GM12878 (cell line): ENCODE measurements around the gene RNF103. TPM values are rescaled to one million over a fixed set of nuclear protein-coding genes. Genes with fewer than 3 reads are reported as not detected.

Source experiments
- ATAC-seq: fragments of 200-7000 bp; cut with Tn5 transposase; 3 replicates; pipeline ENCODE4 v1.9.1; 2020; ENCODE audit warnings: mild to moderate bottlenecking, moderate library complexity
- BruUV-seq: library from RNA; stranded (reverse); fragments of 400-500 nt; replicated peaks from 2 replicates; lab custom pipeline; 2021; lab: Mats Ljungman, UMichigan
- CTCF ChIA-PET: fragments of 300-600 bp; sonication (Branson Sonifier 250); formaldehyde crosslinking; extraction: SDS; loops from one replicate; lab custom pipeline; 2021; ENCODE audit warnings: inconsistent platforms; lab: Yijun Ruan, JAX
- POLR2A ChIA-PET: fragments of 350-600 bp; formaldehyde crosslinking; extraction: SDS; loops from one replicate; lab custom pipeline; 2021; ENCODE audit warnings: inconsistent platforms; lab: Charles Lee
- RAD21 ChIA-PET: fragments of 300-600 bp; sonication (Branson Sonifier 250); formaldehyde crosslinking; loops from one replicate; lab custom pipeline; 2023; ENCODE audit warnings: antibody characterized with exemption; ENCODE audit not compliant: unreplicated experiment; lab: Charles Lee
- SMC1A ChIA-PET: fragments of 300-600 bp; sonication (Branson Sonifier 250); formaldehyde crosslinking; loops from one replicate; lab custom pipeline; 2023; ENCODE audit not compliant: unreplicated experiment, uncharacterized antibody; lab: Charles Lee
- DNase-seq: peaks from one replicate; pipeline ENCODE4 v3.0.0-alpha.2; 2011; ENCODE audit warnings: low read depth, low spot score
- FAIRE-seq: peaks from 3 replicates; lab custom pipeline; 2011; peaks lifted over from hg19 to GRCh38; lab: Jason Lieb, UNC
- H2AFZ ChIP-seq: 2 replicates; pipeline ENCODE4 v1.6.0; 2011; ENCODE audit warnings: low read depth, low read length, control low read depth; ENCODE audit not compliant: control insufficient read depth
- H3K27ac ChIP-seq: 2 replicates; pipeline ENCODE4 v1.5.1; 2011; ENCODE audit warnings: control low read depth; ENCODE audit not compliant: control insufficient read depth, insufficient read depth
- H3K27me3 ChIP-seq, 2 experiments: replicated peaks in 1 of 2; 2 replicates each; pipeline versions ENCODE4 v1.6.0 to v1.6.1; 2011; ENCODE audit warnings: low read length in 1 of 2; ENCODE audit not compliant: control insufficient read depth in 2 of 2, insufficient read depth in 2 of 2
- H3K36me3 ChIP-seq, 2 experiments: 2 replicates each; pipeline ENCODE4 v1.5.1; 2011; ENCODE audit warnings: low read length in 1 of 2; ENCODE audit not compliant: control insufficient read depth in 2 of 2, insufficient read depth in 2 of 2
- H3K4me1 ChIP-seq: 2 replicates; pipeline ENCODE4 v1.6.1; 2011; ENCODE audit warnings: mild to moderate bottlenecking, low read length, moderate library complexity, mixed read lengths; ENCODE audit not compliant: control insufficient read depth, insufficient read depth
- H3K4me2 ChIP-seq: 2 replicates; pipeline ENCODE4 v1.6.0; 2011; ENCODE audit warnings: control low read depth; ENCODE audit not compliant: control insufficient read depth, insufficient read depth
- H3K4me3 ChIP-seq: fragments of 200-600 bp; sonication (generic); 2 replicates; pipeline ENCODE4 v1.5.1; 2016
- H3K79me2 ChIP-seq: 2 replicates; pipeline ENCODE4 v1.6.0; 2011; ENCODE audit warnings: low read length; ENCODE audit not compliant: control insufficient read depth, insufficient read depth
- H3K9ac ChIP-seq: 2 replicates; pipeline ENCODE4 v1.8.0; 2011; ENCODE audit warnings: low read length, control low read depth, mixed read lengths; ENCODE audit not compliant: control insufficient read depth, insufficient read depth
- H3K9me3 ChIP-seq: replicated peaks from 3 replicates; pipeline ENCODE4 v1.5.1; 2011; ENCODE audit warnings: mild to moderate bottlenecking, low read length; ENCODE audit not compliant: control insufficient read depth, insufficient read depth
- H4K20me1 ChIP-seq: 2 replicates; pipeline ENCODE4 v1.6.0; 2011; ENCODE audit not compliant: control insufficient read depth, insufficient read depth
- KLF5 ChIP-seq: fragments of 450-650 bp; IDR thresholded peaks from 2 replicates; pipeline ENCODE4 v1.6.1; 2014; ENCODE audit warnings: mild to moderate bottlenecking; ENCODE audit not compliant: partially characterized antibody
- RUNX3 ChIP-seq: IDR thresholded peaks from 2 replicates; pipeline ENCODE4 v1.6.1; 2012; ENCODE audit warnings: low read length, inconsistent platforms
- TAF1 ChIP-seq: IDR thresholded peaks from 2 replicates; pipeline ENCODE4 v1.6.1; 2011; ENCODE audit warnings: mild to moderate bottlenecking, low read depth, low read length, borderline replicate concordance
- TCF3 ChIP-seq: IDR thresholded peaks from 2 replicates; pipeline ENCODE4 v1.6.1; 2012; ENCODE audit warnings: low read depth, mild to moderate bottlenecking, low read length, borderline replicate concordance; ENCODE audit not compliant: insufficient read depth
- WGBS: methylation state at CpG from one replicate; pipeline ENCODE4 v1.1.6; 2016; ENCODE audit warnings: low lambda C conversion rate; ENCODE audit not compliant: insufficient replicate concordance, insufficient coverage; ENCODE audit errors: missing lambda C conversion rate; 5-methylcytosine and 5-hydroxymethylcytosine counted together
- in situ Hi-C: fragments of 300-500 bp; cut with MboI; formaldehyde crosslinking; loops from 9 replicates; pipeline ENCODE4 v1.14.3; 2018; ENCODE audit warnings: mixed read lengths
- intact Hi-C: fragments of 100-400 bp; cut with micrococcal nuclease; formaldehyde crosslinking; loops from one replicate; pipeline ENCODE4 v1.14.2; 2022; ENCODE audit not compliant: unreplicated experiment
- polyA plus RNA-seq, 11 experiments: library from polyadenylated mRNA; depleted of rRNA in 4 of 11; unstranded in 6 of 11; stranded (reverse) in 5 of 11; fragments of >200 nt; fragmentation: Nextera tagmentation in 4 of 11; fragmentation: Illumina TruSeq in 1 of 11; extraction: Ambion mirVana in 4 of 11; extraction: Trizol in 1 of 11; gene quantifications; 1 replicate in 1 of 11; 2 replicates in 10 of 11; pipeline versions ENCODE4 v1.2.1 to v1.2.3, GENCODE V29; 2011 to 2016; ENCODE audit warnings: inconsistent platforms in 2 of 11, missing spikeins in 2 of 11, low read depth in 1 of 11
- total RNA-seq, 4 experiments: library from RNA; depleted of rRNA in 3 of 4; stranded (reverse); fragments of >200 nt in 3 of 4; fragmentation: Illumina TruSeq in 1 of 4; extraction: Trizol in 1 of 4; gene quantifications; 2 replicates each; pipeline versions ENCODE4 v1.2.1 to v1.2.3, GENCODE V29; 2013 to 2021
- TF ChIP-seq, protein P1 (sequence below): fragments of 450-650 bp; IDR thresholded peaks from 2 replicates; pipeline ENCODE4 v1.6.1; 2017; ENCODE audit warnings: low read depth, mild to moderate bottlenecking, moderate library complexity
- TF ChIP-seq, protein P2 (sequence below): IDR thresholded peaks from 2 replicates; pipeline ENCODE4 v1.6.1; 2011; ENCODE audit warnings: borderline replicate concordance, low read depth, mild to moderate bottlenecking, moderate library complexity, mixed read lengths, low read length; ENCODE audit not compliant: insufficient read depth; ENCODE audit errors: extremely low read length

RNF103 gene
- total and polyA plus RNA-seq, 10 of the 15 experiments (the other 5 are each of a cell fraction or from before 2014, with no cell fraction given), result 2.4 to 11.0 (median 8.0) TPM

DNA sequence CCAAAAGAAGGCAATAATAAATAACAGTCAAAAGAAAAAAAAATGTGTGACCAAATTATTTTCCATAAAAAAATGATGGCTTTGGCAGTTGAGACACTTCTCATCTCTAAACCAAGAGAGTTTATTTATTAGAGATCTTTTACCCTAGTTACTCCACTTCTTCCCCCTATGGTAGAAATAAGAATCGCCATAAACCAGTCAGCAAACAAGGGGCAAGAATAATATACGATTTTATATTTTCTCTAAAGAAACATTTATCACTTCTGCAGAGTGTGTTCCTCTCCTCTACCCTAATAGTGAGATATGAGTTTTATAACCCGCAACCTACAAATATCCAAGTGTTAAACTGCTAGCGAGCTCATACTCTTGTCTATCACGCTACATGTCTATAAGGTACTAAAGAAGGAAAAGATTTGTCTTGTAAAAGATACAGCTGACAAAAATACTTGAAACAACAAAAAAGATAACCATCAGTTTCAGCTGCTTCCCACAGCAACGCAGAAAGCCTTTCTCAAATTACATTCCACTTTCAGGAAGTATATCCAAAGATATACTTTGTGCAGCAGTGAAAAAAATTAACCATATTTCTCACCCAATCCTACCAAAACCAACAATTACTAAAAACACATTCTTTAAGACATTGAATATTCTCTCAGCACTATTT, 2.3 kb downstream of the RNF103 start:
- ChIA-PET SMC1A (interaction anchor here (1.1 kb wide), 1 partner anchor 13 kb away, joined by 3 read pairs; no protein-coding TSS in a partner anchor), CTCF (interaction anchor here (0.6 kb wide), 1 partner anchor 1379 kb away, joined by 3 read pairs; no protein-coding TSS in a partner anchor)

DNA sequence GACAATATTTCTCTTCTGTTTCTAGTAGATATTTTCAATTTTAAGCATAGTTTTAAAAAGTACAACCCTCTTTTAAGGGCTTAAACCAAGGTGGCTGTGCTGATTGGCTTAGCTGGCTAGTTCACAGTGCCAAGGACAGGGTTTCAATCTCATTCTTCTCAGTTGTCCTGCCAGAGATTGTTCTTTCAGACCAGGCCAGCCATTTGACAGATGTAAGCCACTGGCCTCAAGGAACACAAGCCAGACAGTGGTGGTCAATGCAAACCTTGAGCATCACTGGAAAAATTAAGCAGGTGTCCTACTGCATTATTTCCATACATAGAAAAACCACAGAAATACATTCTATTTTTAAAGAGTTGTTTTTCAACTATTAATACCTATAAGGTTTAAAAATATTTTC, 5.9 kb downstream of the RNF103 start:
- in situ Hi-C loops (no loop called here), intact Hi-C loops (no loop called here)
- no peaks in the 10 kb centered on the region for H3K9me3 ChIP-seq
- ATAC-seq (peak; percentile 52), FAIRE-seq (no peak)
- no peaks in the 10 kb centered on the region for H3K27me3 ChIP-seq
- H3K4me3 ChIP-seq, result no peak overlapping the region
- no peak overlapping the region for H2AFZ ChIP-seq
- peak overlapping the region; percentile 28; the same call in 1 of the 2 replicates for H3K4me2 ChIP-seq
- H3K36me3 ChIP-seq, result peaks cover 0 to 4% of the 10 kb centered on the region in 2 experiments; a peak in 1 of 4 replicates
- peaks cover 10% of the 10 kb centered on the region; the same call in 1 of the 2 replicates for H3K4me1 ChIP-seq
- SMC1A ChIA-PET, result no interaction called here
- peak; percentile 34; the same call in 1 of the 2 replicates for TF ChIP-seq RUNX3
- TF ChIP-seq, protein P1, sequence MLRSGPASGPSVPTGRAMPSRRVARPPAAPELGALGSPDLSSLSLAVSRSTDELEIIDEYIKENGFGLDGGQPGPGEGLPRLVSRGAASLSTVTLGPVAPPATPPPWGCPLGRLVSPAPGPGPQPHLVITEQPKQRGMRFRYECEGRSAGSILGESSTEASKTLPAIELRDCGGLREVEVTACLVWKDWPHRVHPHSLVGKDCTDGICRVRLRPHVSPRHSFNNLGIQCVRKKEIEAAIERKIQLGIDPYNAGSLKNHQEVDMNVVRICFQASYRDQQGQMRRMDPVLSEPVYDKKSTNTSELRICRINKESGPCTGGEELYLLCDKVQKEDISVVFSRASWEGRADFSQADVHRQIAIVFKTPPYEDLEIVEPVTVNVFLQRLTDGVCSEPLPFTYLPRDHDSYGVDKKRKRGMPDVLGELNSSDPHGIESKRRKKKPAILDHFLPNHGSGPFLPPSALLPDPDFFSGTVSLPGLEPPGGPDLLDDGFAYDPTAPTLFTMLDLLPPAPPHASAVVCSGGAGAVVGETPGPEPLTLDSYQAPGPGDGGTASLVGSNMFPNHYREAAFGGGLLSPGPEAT, result no peak
- TF ChIP-seq, all 136 proteins: peak for 1
- ChIA-PET POLR2A (interaction anchor here (1.3 to 1.4 kb wide), 2 partner anchors 54 to 177 kb away, joined by 3 to 4 read pairs; partner anchors contain the start of genes CHMP3 and KDM3A), RAD21 (no interaction called here), CTCF (no interaction called here)
- H3K27ac ChIP-seq, result no peak overlapping the region
- H3K79me2 ChIP-seq, result peaks cover 37% of the 10 kb centered on the region
- H4K20me1 ChIP-seq, result no peaks in the 10 kb centered on the region
- BruUV-seq, result no TSS peak
- no peak overlapping the region for H3K9ac ChIP-seq
- DNase-seq, result no peak

More for the DNA sequence above, 2.3 kb downstream of the RNF103 start:
- H3K4me2 ChIP-seq, result peak overlapping the region; percentile 66
- peak overlapping the region; percentile 90 for H3K27ac ChIP-seq
- no peaks in the 10 kb centered on the region for H3K9me3 ChIP-seq
- no peaks in the 10 kb centered on the region for H3K27me3 ChIP-seq
- no peaks in the 10 kb centered on the region for H4K20me1 ChIP-seq
- DNase-seq (no peak), ATAC-seq (no peak), FAIRE-seq (no peak)
- peak overlapping the region; percentile 95 for H3K9ac ChIP-seq
- peak overlapping the region; percentile 95 for H3K4me3 ChIP-seq
- peaks cover 37% of the 10 kb centered on the region for H3K79me2 ChIP-seq
- ChIA-PET POLR2A (interaction anchor here (1.1 to 3.2 kb wide), 3 partner anchors 13 to 180 kb away, joined by 5 to 25 read pairs (median 13); partner anchors contain the start of genes CHMP3 and KDM3A), RAD21 (interaction anchor here (1.0 to 3.0 kb wide), 5 partner anchors 11 to 180 kb away, joined by 4 to 10 read pairs (median 4); partner anchors contain the start of gene KDM3A)
- in situ Hi-C loops (no loop called here), intact Hi-C loops (no loop called here)
- peak overlapping the region; percentile 10; the same call in 1 of the 2 replicates for H2AFZ ChIP-seq
- TSS peak; percentile 43 for BruUV-seq
- TF ChIP-seq RUNX3 (peak; percentile 4; the same call in 1 of the 2 replicates), TCF3 (no peak), TAF1 (no peak), KLF5 (no peak)
- TF ChIP-seq, protein P2, sequence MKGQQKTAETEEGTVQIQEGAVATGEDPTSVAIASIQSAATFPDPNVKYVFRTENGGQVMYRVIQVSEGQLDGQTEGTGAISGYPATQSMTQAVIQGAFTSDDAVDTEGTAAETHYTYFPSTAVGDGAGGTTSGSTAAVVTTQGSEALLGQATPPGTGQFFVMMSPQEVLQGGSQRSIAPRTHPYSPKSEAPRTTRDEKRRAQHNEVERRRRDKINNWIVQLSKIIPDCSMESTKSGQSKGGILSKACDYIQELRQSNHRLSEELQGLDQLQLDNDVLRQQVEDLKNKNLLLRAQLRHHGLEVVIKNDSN, result no peak
- H3K36me3 ChIP-seq, result no peaks in the 10 kb centered on the region
- 2% methylated on average over 6 of the region's 6 CpGs for WGBS
- H3K4me1 ChIP-seq, result peaks cover 9% of the 10 kb centered on the region
